Posterior vena cava (tissue), 2 donors: ENCODE data around the gene FAM32A. TPM values are rescaled to one million over a fixed set of nuclear protein-coding genes. Genes with fewer than 3 reads are reported as not detected.

Experiments
- DNase-seq: peaks from one replicate; pipeline ENCODE4 v3.0.0-alpha.2; 2020; ENCODE audit warnings: low spot score
- intact Hi-C, 2 donors: fragments of 100-400 bp; cut with DNase I; formaldehyde crosslinking; loops; one replicate each; pipeline versions ENCODE4 v1.14.1 to v1.14.2; 2022 to 2023
- total RNA-seq, 2 donors: library from RNA; stranded (reverse); fragmentation: NEBNext Ultra II Directional; extraction: Animal tissue kit (Norgen Biotek cat#: 25700); gene quantifications; one replicate each; pipeline ENCODE4 v1.2.1, GENCODE V29; 2021
- donor health status: DM: yes; HTN: yes; CAD: no.
- donor health status: DM: yes; HTN: yes; CAD: no.

The FAM32A gene
- total RNA-seq, 2 donors from 2014 or later = 46.4 to 47.8 TPM

- DNase-seq = peak; percentile 99
- intact Hi-C loops = no loop called here
Measured at GRCh38 chr19:16197622-16198369, 12.6 kb downstream of the FAM32A start, which contains the start of gene AP1M1. TSS of gene AP1M1 (plus strand) at chr19:16197911. CDS start at chr19:16198027, 116 bp downstream.

DNA sequence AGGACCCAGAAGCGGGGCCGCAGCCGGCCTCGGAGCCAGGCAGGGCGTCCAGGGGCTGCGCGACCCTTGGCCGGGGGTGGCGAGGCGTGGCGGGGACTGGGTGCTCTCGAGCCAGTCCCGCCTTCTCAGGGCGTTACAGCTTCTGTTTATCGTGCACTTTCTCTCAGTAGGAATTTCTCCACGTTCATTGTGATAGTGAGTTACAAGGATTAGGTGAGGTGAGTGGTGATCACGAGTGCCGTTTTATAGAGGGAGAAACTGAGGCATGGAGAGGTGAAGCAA lies 13.1 kb downstream of the FAM32A start:
- intact Hi-C loops = no loop called here

DNA sequence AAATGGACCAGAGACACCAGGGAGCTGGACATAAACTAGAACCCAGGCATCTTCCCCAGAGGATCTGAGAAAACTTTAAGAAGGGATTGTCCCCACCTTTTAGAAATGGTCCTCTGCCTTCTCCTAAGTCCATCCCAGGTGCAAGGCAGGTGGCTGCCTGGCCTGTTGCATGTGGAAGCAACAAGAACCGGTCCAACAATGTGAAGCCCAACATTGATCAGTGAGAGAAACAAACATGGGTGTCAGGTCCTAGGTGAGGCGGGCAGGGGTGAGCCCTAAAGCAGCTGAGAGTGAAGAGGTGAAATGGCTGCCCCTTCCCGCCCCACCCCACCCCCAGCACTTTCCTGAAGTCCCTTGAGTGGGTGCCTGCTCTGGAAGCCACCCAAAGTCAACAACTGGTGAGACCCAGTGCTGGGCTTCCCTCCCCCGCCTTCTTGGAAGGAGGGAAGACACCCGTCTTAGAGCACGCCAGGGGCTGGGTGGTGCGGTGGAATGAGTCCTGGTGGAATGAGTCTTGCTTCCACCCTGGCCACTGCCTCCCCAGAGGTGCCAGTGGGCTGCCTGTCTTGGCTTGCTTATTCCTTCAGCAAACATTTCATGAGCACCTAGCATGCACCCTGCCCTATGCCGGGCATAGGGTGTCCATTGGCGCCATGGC lies 14.2 kb downstream of the FAM32A start:
- no peak for DNase-seq
- intact Hi-C loops = no loop called here

More for the DNA sequence above, 13.1 kb downstream of the FAM32A start:
- no peak for DNase-seq

DNA sequence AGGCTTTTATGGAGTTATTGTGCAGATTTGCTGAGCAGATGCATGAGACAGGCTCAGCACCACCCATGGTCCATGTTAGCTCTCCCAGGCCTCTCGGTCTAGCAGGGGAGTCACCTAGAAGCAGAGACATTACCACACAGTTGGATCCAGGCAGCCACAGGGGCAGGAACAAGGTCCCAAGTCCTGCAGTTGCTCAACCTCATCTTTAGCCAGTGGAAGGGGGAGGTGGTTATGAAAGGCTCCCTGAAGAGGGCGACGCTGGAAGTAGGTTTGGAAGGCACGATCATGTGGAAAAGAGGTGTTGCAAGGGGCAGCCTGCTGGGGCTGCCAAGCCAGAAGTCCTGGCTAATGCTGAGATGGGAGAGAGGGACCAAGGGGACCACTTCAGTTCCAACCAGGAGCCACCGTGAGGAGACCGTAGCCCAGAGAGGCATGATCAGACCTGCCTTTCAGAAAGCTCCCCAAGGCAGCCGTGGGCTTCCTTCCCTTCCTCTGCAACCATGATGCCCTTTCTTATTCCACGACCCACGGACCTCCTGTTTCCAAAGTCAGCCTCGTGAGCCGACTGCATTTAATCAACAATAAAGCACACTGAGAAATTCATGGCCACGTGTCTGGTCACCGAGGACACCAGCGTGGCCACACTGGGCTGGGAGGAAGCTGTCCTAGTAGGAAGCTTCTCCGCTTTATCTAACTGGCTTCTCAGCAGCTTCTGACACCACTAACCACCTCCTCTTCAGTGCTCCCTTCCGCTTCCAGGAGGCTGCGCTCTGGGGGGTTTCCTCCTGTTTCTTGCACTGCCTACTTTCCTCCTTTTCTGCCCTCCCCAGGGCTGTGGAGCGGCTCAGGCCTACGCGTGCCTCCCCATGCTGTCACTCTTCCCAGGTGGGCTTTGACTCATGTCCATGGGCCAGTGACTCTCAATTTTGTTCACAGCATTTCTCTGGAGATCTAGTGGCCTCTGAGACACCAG lies 15.1 kb downstream of the FAM32A start:
- intact Hi-C loops = no loop called here
- DNase-seq = no peak

DNA sequence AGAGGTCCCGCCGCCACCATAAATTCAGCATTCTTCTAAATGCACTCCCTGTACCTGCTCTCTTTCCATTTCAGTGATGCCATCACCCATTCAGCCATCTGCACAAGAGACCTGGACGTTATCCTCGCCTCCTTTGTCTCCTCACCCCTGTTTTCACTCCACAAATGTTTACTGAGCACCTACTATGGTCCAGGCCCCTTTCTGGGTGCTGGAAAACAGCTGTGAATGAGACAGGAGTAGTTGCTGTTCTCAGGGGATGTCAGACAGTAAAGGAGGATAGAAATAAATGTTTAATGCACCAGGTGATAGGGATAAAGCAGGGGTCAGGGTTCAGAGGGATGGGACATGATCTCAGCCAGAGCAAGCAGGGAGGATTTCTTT lies 15.8 kb downstream of the FAM32A start:
- DNase-seq = no peak
- intact Hi-C loops = no loop called here

DNA sequence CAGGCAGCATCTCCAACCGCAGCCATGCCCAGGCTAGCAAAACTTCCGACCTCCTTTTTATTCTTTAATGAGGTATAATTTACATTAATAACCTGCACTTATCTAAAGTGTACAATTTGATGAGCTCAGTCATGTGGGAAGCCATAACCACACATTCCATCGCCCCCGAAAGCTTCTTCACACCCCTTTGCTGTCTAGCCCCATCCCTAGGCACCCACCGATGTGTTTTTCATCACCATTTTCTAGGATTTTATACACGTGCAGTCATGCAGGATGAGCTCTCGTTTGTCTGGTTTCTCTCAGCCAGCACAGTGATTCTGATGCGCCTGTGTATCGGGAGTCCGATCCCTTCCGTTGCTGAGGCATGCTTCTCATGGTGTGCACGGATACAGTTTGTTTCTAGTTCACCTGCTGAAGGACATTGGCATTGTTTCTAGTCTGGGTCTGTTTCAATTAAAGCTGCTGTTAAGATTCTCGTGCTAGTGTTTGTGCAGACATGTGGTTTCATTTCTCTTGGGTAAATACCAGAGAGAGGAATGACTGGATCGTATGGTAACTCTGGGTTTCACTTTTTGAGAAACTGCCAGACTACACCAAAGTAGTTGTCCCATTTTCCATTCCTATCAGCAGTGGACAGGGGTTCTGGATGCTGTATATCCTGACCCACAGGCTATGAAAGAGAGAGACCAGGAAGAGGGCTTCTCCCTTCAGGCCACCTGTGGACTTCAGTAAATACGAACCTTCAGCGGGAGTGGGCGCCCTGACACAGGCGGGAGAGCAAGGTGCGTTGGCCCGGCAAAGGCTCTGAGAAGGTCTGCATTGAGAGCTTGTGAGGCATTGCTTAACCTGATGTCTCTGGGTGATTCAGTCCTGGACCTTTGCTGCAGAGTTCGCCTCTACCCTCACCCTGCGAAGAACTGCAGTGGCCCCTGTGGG lies 17.4 kb downstream of the FAM32A start:
- no peak for DNase-seq
- intact Hi-C loops = no loop called here

DNA sequence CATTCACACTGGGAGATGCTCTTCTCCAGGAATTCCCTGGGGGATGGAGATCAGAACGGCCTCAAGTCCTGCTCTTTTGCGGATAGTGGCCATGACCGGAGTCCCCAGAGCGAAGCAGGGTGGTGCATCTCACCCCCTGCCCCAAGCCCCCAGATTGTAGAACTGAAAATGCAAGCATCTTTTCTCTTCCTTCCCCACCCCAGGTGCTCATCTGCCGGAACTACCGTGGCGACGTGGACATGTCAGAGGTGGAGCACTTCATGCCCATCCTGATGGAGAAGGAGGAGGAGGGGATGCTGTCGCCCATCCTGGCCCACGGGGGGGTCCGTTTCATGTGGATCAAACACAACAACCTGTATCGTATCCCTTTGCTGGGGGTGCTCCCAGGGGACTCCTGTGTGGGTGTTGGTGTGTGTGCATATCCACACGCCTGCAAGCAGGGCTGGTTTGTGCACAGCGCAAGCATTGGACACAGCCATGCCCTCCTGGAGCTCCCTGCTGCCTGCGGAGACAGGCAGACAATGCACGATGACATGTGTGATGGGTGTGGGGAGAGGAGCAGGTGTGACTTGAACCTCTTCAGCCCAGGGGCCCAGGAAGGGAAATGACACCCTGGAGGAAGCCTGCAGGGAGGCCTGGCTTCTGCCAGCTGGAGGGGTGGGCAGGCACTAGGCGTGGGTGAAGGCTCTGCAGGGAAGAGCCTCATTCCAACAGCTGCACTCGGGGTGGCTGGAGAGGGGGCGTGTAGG lies 18.2 kb downstream of the FAM32A start:
- DNase-seq = no peak
- intact Hi-C loops = no loop called here

DNA sequence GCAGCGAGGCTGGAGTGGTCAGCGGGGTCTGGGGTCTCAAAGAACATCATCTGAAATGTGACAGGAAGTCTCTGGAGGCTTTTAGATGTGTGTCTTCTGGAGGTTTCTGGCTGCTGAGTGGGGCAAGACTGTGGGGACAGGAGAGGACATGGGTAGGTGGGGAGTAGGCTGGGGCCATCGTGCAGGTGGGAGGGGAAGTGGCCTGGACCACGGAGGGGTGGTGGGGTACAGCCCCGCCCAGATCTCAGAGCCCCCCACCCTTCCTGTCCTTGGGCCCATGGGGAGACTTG lies 18.7 kb downstream of the FAM32A start:
- intact Hi-C loops = no loop called here
- DNase-seq = no peak

DNA sequence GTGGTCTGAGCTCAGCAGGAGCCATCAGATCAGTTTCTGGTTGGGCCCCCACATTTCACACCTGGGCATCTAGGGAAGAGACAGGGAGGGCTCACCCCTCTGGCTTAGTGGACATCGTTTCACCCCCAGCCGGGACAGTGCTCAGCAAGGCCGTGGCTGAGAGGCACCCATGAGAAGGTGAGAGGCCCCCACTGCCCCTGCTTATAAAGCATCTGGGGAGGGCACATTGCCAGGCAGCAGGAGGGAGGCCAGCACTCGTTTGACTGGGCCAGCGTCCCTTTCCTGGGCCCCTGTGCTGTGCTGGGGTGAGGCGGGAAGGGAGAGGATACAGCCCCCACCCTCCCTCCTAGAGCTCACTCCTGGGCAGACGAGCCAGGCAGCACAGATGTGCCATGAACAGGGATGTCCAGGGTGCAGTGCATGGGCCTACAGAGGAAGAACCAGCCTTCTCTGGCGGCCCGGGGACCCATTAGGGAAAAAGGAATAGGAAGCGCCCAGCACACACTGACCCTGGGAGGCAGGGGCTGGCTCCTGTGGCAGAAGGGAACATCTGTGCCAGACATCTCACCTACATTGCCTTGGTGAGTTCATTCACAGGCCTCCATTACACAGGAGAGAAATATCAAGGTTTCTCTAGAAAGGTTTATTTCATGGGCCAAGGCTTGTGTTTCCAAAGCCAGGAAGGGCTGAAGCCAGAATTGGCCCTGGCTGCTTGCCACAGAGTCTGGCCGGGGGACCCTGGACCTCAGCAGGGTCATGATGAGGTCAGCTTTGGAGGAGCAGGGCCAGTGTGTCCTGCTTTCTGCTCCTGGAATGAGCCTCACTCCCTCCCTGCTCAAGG lies 20.2 kb downstream of the FAM32A start:
- peak; percentile 75 for DNase-seq
- intact Hi-C loops = no loop called here

DNA sequence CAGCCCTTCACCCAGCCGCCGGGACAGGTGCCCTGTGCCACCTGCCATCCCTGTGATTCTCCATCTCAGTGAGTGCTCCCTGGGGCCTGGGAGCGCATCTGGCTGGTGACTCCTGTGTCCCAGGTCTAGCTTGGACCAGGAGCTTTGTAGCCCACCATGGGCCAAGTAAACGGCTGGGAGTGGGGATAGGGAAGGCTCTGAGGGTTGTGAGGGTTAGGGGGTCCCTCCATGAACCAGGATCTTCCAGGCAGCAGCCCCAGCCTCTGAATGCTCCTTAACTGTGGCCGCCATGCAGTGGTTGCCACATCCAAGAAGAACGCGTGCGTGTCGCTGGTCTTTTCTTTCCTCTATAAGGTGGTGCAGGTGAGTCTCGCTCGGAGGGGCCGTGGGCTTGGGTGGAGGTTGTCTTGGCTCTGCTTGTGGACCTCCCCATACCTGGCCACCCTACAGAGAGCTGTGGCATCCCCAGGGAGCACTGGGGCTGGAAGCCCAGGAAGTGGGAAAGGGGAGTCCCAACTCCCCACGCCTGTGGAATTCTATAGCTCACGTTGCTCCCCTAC lies 20.9 kb downstream of the FAM32A start:
- DNase-seq = no peak
- intact Hi-C loops = no loop called here

DNA sequence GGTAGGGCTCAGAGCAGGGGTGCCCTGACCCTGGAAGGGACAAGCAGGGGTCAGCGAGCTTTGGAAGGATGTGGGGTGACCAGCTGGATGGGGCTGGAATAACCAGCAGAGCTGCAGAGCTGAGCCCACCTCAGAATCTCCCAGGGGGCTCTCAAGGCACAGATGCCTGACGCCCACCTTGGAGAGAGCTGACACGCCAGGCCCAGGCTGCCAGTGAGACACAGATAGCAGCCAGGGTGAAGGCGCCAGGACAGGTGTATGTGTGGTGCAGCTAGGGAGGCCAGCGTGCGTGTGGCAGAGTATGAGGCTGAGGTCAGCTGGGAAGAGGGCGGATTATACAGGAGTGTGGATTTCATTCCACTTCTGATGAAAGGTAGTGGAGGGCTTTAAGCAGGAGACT lies 21.4 kb downstream of the FAM32A start:
- intact Hi-C loops = no loop called here
- no peak for DNase-seq

DNA sequence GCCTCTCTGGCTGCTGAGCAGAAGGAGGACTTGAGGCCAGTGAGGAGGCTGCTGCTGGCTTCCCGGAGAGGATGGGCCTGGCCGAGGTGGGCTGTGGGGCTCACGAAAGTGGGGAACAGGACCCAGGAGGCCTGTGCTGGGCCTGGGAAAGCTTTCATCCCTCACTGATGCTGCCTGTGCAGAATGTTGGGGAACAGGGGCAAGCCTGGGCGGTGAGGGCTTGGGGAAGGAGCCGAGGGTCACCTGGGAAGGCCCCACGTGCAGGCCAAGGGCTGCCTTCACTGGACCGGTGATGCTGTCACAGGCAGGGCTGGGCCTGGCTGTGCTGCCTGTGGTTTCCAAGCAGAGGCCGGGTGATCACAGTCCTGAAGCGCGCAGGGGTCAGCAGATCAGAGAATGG lies 21.9 kb downstream of the FAM32A start:
- intact Hi-C loops = no loop called here
- no peak for DNase-seq

- DNase-seq = no peak
- intact Hi-C loops = no loop called here
Measured at GRCh38 chr19:16207490-16208025, 22.3 kb downstream of the FAM32A start.

GRCh38 chr19:16208064-16208759 lies 23.0 kb downstream of the FAM32A start:
- no peak for DNase-seq

GRCh38 chr19:16208847-16209665 lies 23.8 kb downstream of the FAM32A start:
- no peak for DNase-seq
- intact Hi-C loops = no loop called here

More at GRCh38 chr19:16208064-16208759, 23.0 kb downstream of the FAM32A start:
- intact Hi-C loops = no loop called here

- DNase-seq = no peak
- intact Hi-C loops = no loop called here
Measured at GRCh38 chr19:16210168-16210567, 25.0 kb downstream of the FAM32A start.
